ENCODE measurements around the gene SEPHS2. TPM values are rescaled to one million over a fixed set of nuclear protein-coding genes. Genes with fewer than 3 reads are reported as not detected.
A peak's percentile ranks its signal among the peaks of the same experiment; 100 is the strongest.

SEPHS2 gene
- total RNA-seq, 3 donors from 2014 or later (not counting 1 experiment from before 2014, with no cell fraction given): 25.5 to 37.6 (median 35.0) TPM

- H3K36me3 ChIP-seq (ENCODE audit: control insufficient read depth, insufficient read depth, low read length): peaks cover 2% of the 10 kb centered on the region
- no peaks in the 10 kb centered on the region for H3K9me3 Mint-ChIP-seq
- under 1% methylated on average over 49 of the region's 49 CpGs for WGBS (ENCODE audit: insufficient coverage)
- peaks cover 0 to 6% of the 10 kb centered on the region in 2 donors for H3K4me1 Mint-ChIP-seq
- H3K4me3 ChIP-seq (ENCODE audit: low read length): peak within 1 kb of the TSS; percentile 67
- H3K4me3 Mint-ChIP-seq: peak within 1 kb of the TSS; percentile 21
- intact Hi-C loops (cut with micrococcal nuclease): loop anchor here (1.0 to 10.0 kb wide), 6 partner anchors 15 to 204 kb away; partner anchors contain the start of genes ITGAL, SEPHS2, TBC1D10B and ZNF747
- peak within 1 kb of the TSS; percentile 70 for H3K27ac ChIP-seq (ENCODE audit: low read length)
- peak; percentile 71 for TF ChIP-seq CTCF (IDR thresholded peaks at IDR 0.05)
- H3K27me3 Mint-ChIP-seq (ENCODE audit: low read depth in 2 of 2): no peaks in the 10 kb centered on the region
- peaks cover 21% of the 10 kb centered on the region for H3K4me1 ChIP-seq (ENCODE audit: control insufficient read depth, insufficient read depth, low read length)
- peak; percentile 92 to 99 for DNase-seq
- no peak within 1 kb of the TSS for H3K27ac Mint-ChIP-seq
- no peaks in the 10 kb centered on the region for H3K9me3 ChIP-seq (ENCODE audit: control insufficient read depth, insufficient read depth, low read length)
- no peaks in the 10 kb centered on the region for H3K27me3 ChIP-seq (ENCODE audit: control insufficient read depth, insufficient read depth, low read length)
- ATAC-seq: peak; percentile 94 to 99 (median 95)
- no peaks in the 10 kb centered on the region for H3K36me3 Mint-ChIP-seq
Measured at GRCh38 chr16:30429678-30430427, 15.8 kb downstream of the SEPHS2 start, which contains the start of gene DCTPP1. Gene DCTPP1, minus strand, starts transcription at chr16:30430030. Its CDS starts 50 bp downstream, at chr16:30429980.

GRCh38 chr16:30429418-30429677, 16.3 kb downstream of the SEPHS2 start:
- H3K27ac Mint-ChIP-seq: no peak overlapping the region
- 1% methylated on average over 11 of the region's 11 CpGs for WGBS (ENCODE audit: insufficient coverage)
- no peak for DNase-seq
- no peaks in the 10 kb centered on the region for H3K9me3 Mint-ChIP-seq
- H3K4me3 ChIP-seq (ENCODE audit: low read length): peak overlapping the region; percentile 67
- ATAC-seq: peak in 2 of 3 donors; percentile 0 to 1
- H3K4me3 Mint-ChIP-seq: no peak overlapping the region
- peaks cover 21% of the 10 kb centered on the region for H3K4me1 ChIP-seq (ENCODE audit: control insufficient read depth, insufficient read depth, low read length)
- H3K27ac ChIP-seq (ENCODE audit: low read length): peak overlapping the region; percentile 70
- no peaks in the 10 kb centered on the region for H3K27me3 Mint-ChIP-seq (ENCODE audit: low read depth in 2 of 2)
- H3K36me3 Mint-ChIP-seq: no peaks in the 10 kb centered on the region
- H3K36me3 ChIP-seq (ENCODE audit: control insufficient read depth, insufficient read depth, low read length): peaks cover 6% of the 10 kb centered on the region
- H3K4me1 Mint-ChIP-seq: peaks cover 0 to 6% of the 10 kb centered on the region in 2 donors
- intact Hi-C loops (cut with micrococcal nuclease): no loop called here
- no peaks in the 10 kb centered on the region for H3K9me3 ChIP-seq (ENCODE audit: control insufficient read depth, insufficient read depth, low read length)
- no peak for TF ChIP-seq CTCF (IDR thresholded peaks at IDR 0.05)
- H3K27me3 ChIP-seq (ENCODE audit: control insufficient read depth, insufficient read depth, low read length): no peaks in the 10 kb centered on the region

- Mint-ChIP-seq H3K9me3 (no peaks in the 10 kb centered on the region), H3K36me3 (no peaks in the 10 kb centered on the region), H3K4me3 (peak overlapping the region; percentile 50), H3K27ac (peak overlapping the region; percentile 11 to 15), H3K27me3 (ENCODE audit: low read depth in 2 of 2) (no peaks in the 10 kb centered on the region), H3K4me1 (peaks cover 0 to 6% of the 10 kb centered on the region in 2 donors)
- Histone ChIP-seq H3K9me3 (ENCODE audit: control insufficient read depth, insufficient read depth, low read length) (no peaks in the 10 kb centered on the region), H3K4me1 (ENCODE audit: control insufficient read depth, insufficient read depth, low read length) (peaks cover 21% of the 10 kb centered on the region), H3K4me3 (ENCODE audit: low read length) (no peak overlapping the region), H3K27ac (ENCODE audit: low read length) (no peak overlapping the region), H3K36me3 (ENCODE audit: control insufficient read depth, insufficient read depth, low read length) (peaks cover 18% of the 10 kb centered on the region), H3K27me3 (ENCODE audit: control insufficient read depth, insufficient read depth, low read length) (no peaks in the 10 kb centered on the region)
- intact Hi-C loops (cut with micrococcal nuclease): no loop called here
- 99% methylated on average over 4 of the region's 4 CpGs for WGBS (ENCODE audit: insufficient coverage)
- ATAC-seq (no peak), DNase-seq (no peak)
- TF ChIP-seq CTCF (IDR thresholded peaks at IDR 0.05): no peak
Measured at GRCh38 chr16:30428055-30428454, 17.6 kb downstream of the SEPHS2 start.
